ENCODE data around the gene HOXA7.

DNA sequence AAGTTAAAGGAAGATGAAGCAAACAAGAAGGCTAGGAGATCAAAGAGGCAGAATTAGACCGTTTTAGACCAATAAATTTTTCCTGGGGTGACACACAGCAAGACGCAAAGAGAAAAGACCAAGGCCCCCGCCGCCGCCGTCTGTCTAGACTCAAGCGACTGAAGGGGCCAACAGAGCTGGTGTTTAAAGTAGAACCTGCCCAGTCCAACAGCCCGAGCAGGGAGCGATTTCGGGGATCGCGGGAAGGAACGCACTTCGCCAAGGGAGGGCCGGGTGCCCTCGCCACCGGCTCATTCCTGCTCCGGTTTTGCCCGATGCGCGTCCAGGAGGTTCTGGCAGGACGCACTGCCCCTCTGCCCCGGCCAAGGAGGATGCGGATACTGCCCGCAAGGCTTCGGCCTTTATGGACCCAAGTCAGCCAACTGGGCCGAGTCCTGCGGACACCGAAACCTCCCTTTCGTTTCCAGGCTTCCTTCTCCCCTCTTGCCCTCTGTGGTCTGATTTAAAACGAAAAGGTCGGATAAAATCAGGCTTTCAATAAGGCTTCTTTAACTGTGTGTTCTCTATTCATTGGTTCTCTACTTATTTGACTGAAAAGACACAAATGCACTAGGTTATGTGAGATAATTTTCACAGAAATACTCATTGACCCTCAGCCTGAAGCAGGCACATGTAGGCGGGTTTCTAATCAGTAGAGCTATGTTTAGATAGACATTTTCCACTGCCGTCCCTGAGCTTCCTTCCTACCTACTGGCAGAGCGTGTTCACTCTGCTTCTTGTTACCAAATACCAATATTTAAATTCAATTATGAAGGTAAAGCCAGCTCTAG, 2.2 kb upstream of the HOXA7 start:
- TF ChIP-seq, protein P1, sequence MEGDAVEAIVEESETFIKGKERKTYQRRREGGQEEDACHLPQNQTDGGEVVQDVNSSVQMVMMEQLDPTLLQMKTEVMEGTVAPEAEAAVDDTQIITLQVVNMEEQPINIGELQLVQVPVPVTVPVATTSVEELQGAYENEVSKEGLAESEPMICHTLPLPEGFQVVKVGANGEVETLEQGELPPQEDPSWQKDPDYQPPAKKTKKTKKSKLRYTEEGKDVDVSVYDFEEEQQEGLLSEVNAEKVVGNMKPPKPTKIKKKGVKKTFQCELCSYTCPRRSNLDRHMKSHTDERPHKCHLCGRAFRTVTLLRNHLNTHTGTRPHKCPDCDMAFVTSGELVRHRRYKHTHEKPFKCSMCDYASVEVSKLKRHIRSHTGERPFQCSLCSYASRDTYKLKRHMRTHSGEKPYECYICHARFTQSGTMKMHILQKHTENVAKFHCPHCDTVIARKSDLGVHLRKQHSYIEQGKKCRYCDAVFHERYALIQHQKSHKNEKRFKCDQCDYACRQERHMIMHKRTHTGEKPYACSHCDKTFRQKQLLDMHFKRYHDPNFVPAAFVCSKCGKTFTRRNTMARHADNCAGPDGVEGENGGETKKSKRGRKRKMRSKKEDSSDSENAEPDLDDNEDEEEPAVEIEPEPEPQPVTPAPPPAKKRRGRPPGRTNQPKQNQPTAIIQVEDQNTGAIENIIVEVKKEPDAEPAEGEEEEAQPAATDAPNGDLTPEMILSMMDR (IDR thresholded peaks at IDR 0.05; ENCODE audit: low read depth, low read length, poor library complexity, severe bottlenecking) = no peak
- TF ChIP-seq EZH2phosphoT487 (IDR thresholded peaks at IDR 0.05; ENCODE audit: borderline replicate concordance, low read length) = no peak
